Coronary artery (tissue), 2 donors: Measurements from ENCODE around the gene UTP18.
"Not testable (repeated sequence)": the region's sequence is repeated elsewhere in the genome, so short reads cannot be mapped to it uniquely, and the experiment has no call there.

ENCODE experiments used
- DNase-seq: peaks from one replicate; pipeline ENCODE4 v3.0.0-alpha.2; 2017; ENCODE audit warnings: low spot score
- H3K27ac ChIP-seq, 2 donors: fragments of 200-600 bp; sonication (generic); one replicate each; pipeline ENCODE4 v1.5.1; 2016 to 2019
- H3K4me3 ChIP-seq: fragments of 200-600 bp; sonication (generic); 2 replicates; pipeline ENCODE4 v1.5.1; 2016; ENCODE audit warnings: mild to moderate bottlenecking, moderate library complexity
- CTCF ChIP-seq: fragments of 200-600 bp; sonication (generic); IDR thresholded peaks from one replicate; pipeline ENCODE4 v1.5.1; 2019; ENCODE audit warnings: antibody characterized with exemption

The UTP18 gene

DNA sequence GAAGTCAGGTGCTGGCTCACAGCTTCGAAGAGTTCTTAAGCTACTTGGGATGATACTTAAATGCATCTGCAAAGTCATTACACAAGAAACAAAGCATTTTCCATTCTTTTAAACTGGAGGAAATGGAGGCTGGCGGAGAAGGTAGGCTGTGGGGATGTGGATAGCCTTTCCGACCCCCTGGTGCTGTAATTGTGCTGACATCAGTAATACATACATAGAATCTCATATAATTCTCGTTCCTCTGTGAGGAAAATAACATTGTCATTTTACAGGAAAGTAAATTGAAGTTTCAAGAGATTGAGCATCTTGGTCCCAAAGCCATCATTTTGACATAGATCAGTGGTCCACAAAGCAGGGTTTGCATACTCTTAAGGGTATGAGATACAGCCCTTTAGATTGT lies 39.5 kb downstream of the UTP18 start:
- no peak overlapping the region for H3K27ac ChIP-seq
- DNase-seq = no peak
- TF ChIP-seq CTCF = no peak
- H3K4me3 ChIP-seq = no peak overlapping the region

- H3K4me3 ChIP-seq = no peak overlapping the region
- no peak for TF ChIP-seq CTCF
- DNase-seq = no peak
- H3K27ac ChIP-seq = no peak overlapping the region
Measured at GRCh38 chr17:51305182-51305581, 44.8 kb downstream of the UTP18 start.

DNA sequence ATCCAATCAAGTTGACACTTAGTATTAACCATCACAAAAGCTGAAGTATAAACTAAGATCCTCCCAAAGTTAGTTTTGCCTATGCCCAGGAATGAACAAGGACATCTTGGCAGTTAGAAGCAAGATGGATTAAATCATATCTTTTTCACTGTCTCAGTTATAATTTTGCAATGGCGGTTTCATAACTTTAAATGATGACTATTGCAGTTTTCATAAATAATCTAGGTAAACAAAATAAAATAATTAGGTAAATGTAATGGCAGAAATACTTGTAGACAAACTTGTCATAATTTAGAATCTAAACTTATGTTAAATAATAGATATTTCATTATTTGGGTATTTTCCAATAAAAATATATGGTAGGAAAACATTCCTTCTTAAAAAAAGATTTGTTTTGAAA lies 51.7 kb downstream of the UTP18 start:
- H3K4me3 ChIP-seq, H3K27ac ChIP-seq, DNase-seq: not testable (repeated sequence)

GRCh38 chr17:51319186-51319585 lies 58.8 kb downstream of the UTP18 start:
- no peak for TF ChIP-seq CTCF
- Histone ChIP-seq H3K4me3 (no peak overlapping the region), H3K27ac (no peak overlapping the region)
- no peak for DNase-seq

GRCh38 chr17:51322390-51323029 lies 62.2 kb downstream of the UTP18 start:
- DNase-seq = no peak
- no peak overlapping the region for H3K27ac ChIP-seq
- TF ChIP-seq CTCF = no peak
- no peak overlapping the region for H3K4me3 ChIP-seq

DNA sequence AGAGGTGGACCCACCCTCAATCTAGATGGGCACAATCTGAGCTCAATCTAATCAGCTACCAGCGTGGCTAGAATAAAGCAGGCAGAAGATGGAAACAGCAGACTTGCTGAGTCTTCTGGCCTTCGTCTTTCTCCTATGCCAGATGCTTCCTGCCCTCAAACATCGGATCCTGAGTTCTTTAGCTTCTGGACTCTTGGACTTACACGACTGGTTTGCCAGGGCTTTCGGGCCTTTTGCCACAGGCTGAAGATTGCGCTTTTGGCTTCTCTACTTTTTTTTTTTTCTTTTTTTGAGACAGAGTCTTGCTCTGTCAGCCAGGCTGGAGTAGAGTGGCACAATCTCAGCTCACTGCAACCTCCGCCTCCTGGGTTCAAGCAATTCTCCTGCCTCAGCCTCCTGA lies 65.1 kb downstream of the UTP18 start:
- H3K4me3 ChIP-seq = no peak overlapping the region
- no peak for TF ChIP-seq CTCF
- DNase-seq = no peak
- H3K27ac ChIP-seq = no peak overlapping the region

DNA sequence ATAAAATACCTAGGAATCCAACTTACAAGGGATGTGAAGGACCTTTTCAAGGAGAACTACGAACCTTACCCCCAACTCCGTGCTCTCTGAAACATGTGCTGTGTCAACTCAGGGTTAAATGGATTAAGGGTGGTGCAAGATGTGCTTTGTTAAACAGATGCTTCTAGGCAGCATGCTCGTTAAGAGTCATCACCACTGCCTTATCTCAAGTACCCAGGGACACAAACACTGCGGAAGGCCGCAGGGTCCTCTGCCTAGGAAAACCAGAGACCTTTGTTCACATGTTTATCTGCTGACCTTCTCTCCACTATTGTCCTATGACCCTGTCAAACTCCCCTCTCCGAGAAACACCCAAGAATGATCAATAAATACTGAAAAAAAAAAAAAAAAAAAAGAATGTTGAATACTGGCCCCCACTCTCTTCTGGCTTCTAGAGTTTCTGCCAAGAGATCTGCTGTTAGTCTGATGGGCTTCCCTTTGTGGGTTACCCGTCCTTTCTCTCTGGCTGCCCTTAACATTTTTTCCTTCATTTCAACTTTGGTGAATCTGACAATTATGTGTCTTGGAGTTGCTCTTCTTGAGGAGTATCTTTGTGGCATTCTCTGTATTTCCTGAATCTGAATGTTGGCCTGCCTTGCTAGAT lies 70.6 kb downstream of the UTP18 start:
- not testable (repeated sequence) for H3K4me3 ChIP-seq, DNase-seq, H3K27ac ChIP-seq

GRCh38 chr17:51335006-51335590 lies 74.8 kb downstream of the UTP18 start:
- no peak overlapping the region for H3K4me3 ChIP-seq
- no peak for DNase-seq
- H3K27ac ChIP-seq = no peak overlapping the region
- no peak for TF ChIP-seq CTCF
